ENCODE data around the gene MARK2. TPM values are rescaled to one million over a fixed set of nuclear protein-coding genes. Genes with fewer than 3 reads are reported as not detected.

MARK2 gene
- total RNA-seq, 1 experiment from 2014 or later, result 39.8 TPM

DNA sequence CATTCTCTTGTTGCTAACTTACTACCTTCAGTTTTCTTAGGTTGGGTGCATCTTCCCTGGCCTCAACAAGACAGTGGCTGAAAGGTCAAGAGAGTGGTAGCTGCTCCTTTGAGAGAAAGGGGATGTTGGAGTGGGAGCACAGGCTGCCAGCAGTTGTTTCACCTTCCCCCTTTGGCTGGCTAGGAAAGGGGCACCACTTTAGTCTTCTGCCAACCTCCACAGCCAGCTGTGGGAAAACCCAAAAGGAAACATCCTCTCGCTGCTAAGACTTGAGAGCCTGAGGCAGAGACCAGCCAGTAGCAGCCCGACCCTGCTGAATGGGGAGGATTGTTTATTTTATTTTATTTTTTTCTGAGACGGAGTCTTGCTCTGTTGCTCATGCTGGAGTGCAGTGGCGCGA is 34.4 kb downstream of the MARK2 start (continued):
- TF ChIP-seq CEBPB (IDR thresholded peaks at IDR 0.05; ENCODE audit: low read depth) (no peak), YY1 (IDR thresholded peaks at IDR 0.05; ENCODE audit: extremely low read depth, insufficient replicate concordance, low read depth, low read length) (no peak), CBX3 (IDR thresholded peaks at IDR 0.05; ENCODE audit: low read depth) (no peak), ZFX (IDR thresholded peaks at IDR 0.05) (no peak), SRF (IDR thresholded peaks at IDR 0.05; ENCODE audit: low read depth) (no peak), EZH2 (IDR thresholded peaks at IDR 0.05) (no peak)

DNA sequence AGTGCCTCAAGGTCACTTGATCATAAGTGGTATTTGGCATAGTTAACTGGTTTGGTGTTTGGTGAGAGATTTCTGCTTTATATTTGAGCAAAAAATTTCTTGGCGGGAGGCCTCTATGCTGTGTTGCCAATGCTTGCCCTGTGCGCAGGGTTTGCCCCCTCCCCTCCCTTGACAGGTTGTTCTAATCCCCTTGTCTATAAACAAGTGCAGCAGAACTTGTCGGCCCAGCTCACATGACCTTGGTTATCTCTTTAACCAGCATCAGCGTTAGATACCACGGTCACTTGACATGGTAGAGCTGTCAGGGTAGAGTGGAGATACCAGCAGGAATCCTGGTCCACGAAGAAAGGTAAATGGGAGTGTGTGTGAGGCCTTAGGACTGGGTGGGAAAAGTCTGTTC is 35.6 kb downstream of the MARK2 start:
- no peak overlapping the region for H3K4me2 ChIP-seq (ENCODE audit: low read length)
- no peak overlapping the region for H3K9ac ChIP-seq (ENCODE audit: low read length)
- ATAC-seq, result no peak
- ChIA-PET CTCF (no interaction called here), POLR2A (no interaction called here), RAD21 (ENCODE audit: low non-redundant PET in 1 of 2, low total read pairs in 2 of 2, uncharacterized antibody in 2 of 2, unreplicated experiment in 2 of 2) (no interaction called here)
- no peak overlapping the region for H3K27ac ChIP-seq (ENCODE audit: low read depth, low read length)
- no peak overlapping the region for H2AFZ ChIP-seq (ENCODE audit: low read depth, low read length, poor library complexity, severe bottlenecking)
- 0 out of 4 replicates have a peak, but pooled peaks cover 0 to 5% of the 10 kb centered on the region in 2 experiments for H3K36me3 ChIP-seq (ENCODE audit: control insufficient read depth in 1 of 2, insufficient read depth in 2 of 2, low read length in 2 of 2)
- no TSS peak for BruUV-seq (replicated peaks)
- TF ChIP-seq POLR2A (IDR thresholded peaks at IDR 0.05; ENCODE audit: borderline replicate concordance, extremely low read depth, insufficient read depth, insufficient read length) (no peak), EGR1 (IDR thresholded peaks at IDR 0.05; ENCODE audit: low read depth) (no peak), CEBPB (IDR thresholded peaks at IDR 0.05; ENCODE audit: low read depth) (no peak), EZH2 (IDR thresholded peaks at IDR 0.05) (no peak), FOSL1 (IDR thresholded peaks at IDR 0.05; ENCODE audit: low read depth) (no peak)
- H4K20me1 ChIP-seq (ENCODE audit: insufficient read depth), result peaks cover 5% of the 10 kb centered on the region; the same call in 1 of the 2 replicates
- H3K4me3 ChIP-seq (replicated peaks in 1 of 2; ENCODE audit: low read depth in 1 of 2, low read length in 2 of 2), result no peak overlapping the region
- no peak for DNase-seq (ENCODE audit: low read depth, low spot score)
- H3K79me2 ChIP-seq (ENCODE audit: insufficient read depth, low read length), result peaks cover 82% of the 10 kb centered on the region
- intact Hi-C loops (cut with micrococcal nuclease), result loop anchor here (5.0 kb wide), 1 partner anchor 37 kb away; the partner anchor contains the start of gene MARK2
- H3K4me1 ChIP-seq (ENCODE audit: control insufficient read depth in 1 of 2, insufficient read depth in 2 of 2, low read length in 2 of 2), result peaks cover 7 to 26% of the 10 kb centered on the region in 2 experiments
- no peaks in the 10 kb centered on the region for H3K9me3 ChIP-seq (ENCODE audit: control insufficient read depth in 1 of 2, insufficient read depth in 1 of 2, low read depth in 1 of 2, low read length in 2 of 2)
- no peaks in the 10 kb centered on the region for H3K27me3 ChIP-seq (ENCODE audit: insufficient read depth, low read length)
- H3K9me2 ChIP-seq (ENCODE audit: insufficient read depth), result no peaks in the 10 kb centered on the region

DNA sequence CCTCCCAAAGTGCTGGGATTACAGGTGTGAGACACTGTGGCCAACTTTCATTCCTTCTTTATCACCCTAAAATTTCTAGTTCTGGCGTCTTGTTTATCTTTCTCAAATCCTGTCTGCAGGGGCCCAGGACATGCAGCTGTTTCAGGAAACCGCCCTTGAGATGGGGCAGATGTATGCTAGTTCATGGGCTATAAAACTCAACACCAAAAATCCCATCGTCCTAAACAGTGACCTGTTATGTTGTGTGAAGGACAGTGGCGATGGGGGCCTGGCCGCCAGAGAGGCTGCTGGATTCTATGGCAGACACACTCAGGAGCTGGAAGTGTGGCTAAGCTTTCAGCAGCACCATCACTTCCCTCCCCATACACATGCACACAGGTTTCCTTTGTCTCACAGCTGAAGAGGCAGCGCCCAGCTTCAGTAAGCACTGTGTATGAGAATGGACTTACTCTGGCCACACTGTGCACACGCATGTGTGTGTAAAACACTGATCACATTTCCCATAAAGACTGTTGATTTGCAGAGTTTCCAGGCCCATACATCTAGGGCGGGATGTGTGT is 36.7 kb downstream of the MARK2 start:
- Histone ChIP-seq H3K79me2 (ENCODE audit: insufficient read depth, low read length) (peaks cover 82% of the 10 kb centered on the region), H3K36me3 (ENCODE audit: control insufficient read depth in 1 of 2, insufficient read depth in 2 of 2, low read length in 2 of 2) (0 out of 4 replicates have a peak, but pooled peaks cover 0 to 5% of the 10 kb centered on the region in 2 experiments)
- DNase-seq (ENCODE audit: low read depth, low spot score), result no peak

More for the DNA sequence above, 36.7 kb downstream of the MARK2 start:
- peaks cover 7 to 17% of the 10 kb centered on the region in 2 experiments for H3K4me1 ChIP-seq (ENCODE audit: control insufficient read depth in 1 of 2, insufficient read depth in 2 of 2, low read length in 2 of 2)
- H3K9me2 ChIP-seq (ENCODE audit: insufficient read depth), result no peaks in the 10 kb centered on the region
- H3K27me3 ChIP-seq (ENCODE audit: insufficient read depth, low read length), result no peaks in the 10 kb centered on the region
- H3K9ac ChIP-seq (ENCODE audit: low read length), result no peak overlapping the region
- no peak overlapping the region for H3K4me3 ChIP-seq (replicated peaks in 1 of 2; ENCODE audit: low read depth in 1 of 2, low read length in 2 of 2)
- no peak for ATAC-seq
- H3K27ac ChIP-seq (ENCODE audit: low read depth, low read length), result no peak overlapping the region
- no peak for TF ChIP-seq EGR1 (IDR thresholded peaks at IDR 0.05; ENCODE audit: low read depth)
- no peak for TF ChIP-seq RAD21 (IDR thresholded peaks at IDR 0.05; ENCODE audit: low read depth)
- TF ChIP-seq ZFX (IDR thresholded peaks at IDR 0.05), result no peak
- ChIA-PET CTCF (no interaction called here), RAD21 (ENCODE audit: low non-redundant PET in 1 of 2, low total read pairs in 2 of 2, uncharacterized antibody in 2 of 2, unreplicated experiment in 2 of 2) (no interaction called here), POLR2A (no interaction called here)
- no peak overlapping the region for H2AFZ ChIP-seq (ENCODE audit: low read depth, low read length, poor library complexity, severe bottlenecking)
- intact Hi-C loops (cut with micrococcal nuclease), result no loop called here
- no peaks in the 10 kb centered on the region for H3K9me3 ChIP-seq (ENCODE audit: control insufficient read depth in 1 of 2, insufficient read depth in 1 of 2, low read depth in 1 of 2, low read length in 2 of 2)
- no peak overlapping the region for H3K4me2 ChIP-seq (ENCODE audit: low read length)
- no TSS peak for BruUV-seq (replicated peaks)
- peaks cover 5% of the 10 kb centered on the region; the same call in 1 of the 2 replicates for H4K20me1 ChIP-seq (ENCODE audit: insufficient read depth)
